HL-60 (cell line): ENCODE data around the gene SEH1L.
"Not testable (repeated sequence)": the region's sequence is repeated elsewhere in the genome, so short reads cannot be mapped to it uniquely, and the experiment has no call there.

ENCODE experiments used
- DNase-seq, 2 experiments: peaks; one replicate each; pipeline ENCODE4 v3.0.0-alpha.2; 2010 to 2020; ENCODE audit warnings: low read depth in 1 of 2, low spot score in 1 of 2
- H3K27ac ChIP-seq: fragments of 250-450 bp; sonication (Bioruptor Pico); replicated peaks from 2 replicates; pipeline ENCODE4 v1.5.1; 2020; ENCODE audit warnings: mild to moderate bottlenecking, moderate library complexity
- H3K27me3 ChIP-seq: fragments of 250-450 bp; sonication (Bioruptor Pico); 2 replicates; pipeline ENCODE4 v1.5.1; 2021; ENCODE audit warnings: mild to moderate bottlenecking, moderate library complexity; ENCODE audit not compliant: insufficient read depth, poor library complexity, severe bottlenecking
- H3K4me3 ChIP-seq: replicated peaks from 2 replicates; pipeline ENCODE4 v1.5.1; 2011; ENCODE audit warnings: mild to moderate bottlenecking, control low read depth, low read length; ENCODE audit not compliant: insufficient read depth
- CTCF ChIP-seq: IDR thresholded peaks from one replicate; pipeline ENCODE4 v1.5.1; 2011; ENCODE audit warnings: low read length, control low read depth, inconsistent platforms; ENCODE audit not compliant: insufficient read depth
- GABPA ChIP-seq: IDR thresholded peaks from 2 replicates; pipeline ENCODE4 v1.6.1; 2012; ENCODE audit warnings: low read depth
- POLR2AphosphoS5 ChIP-seq: IDR thresholded peaks from 2 replicates; pipeline ENCODE4 v1.6.1; 2012; ENCODE audit warnings: low read depth
- SPI1 ChIP-seq: IDR thresholded peaks from 2 replicates; pipeline ENCODE4 v1.6.1; 2012; ENCODE audit warnings: low read depth, mild to moderate bottlenecking, borderline replicate concordance
- TF ChIP-seq, protein P1 (sequence below): IDR thresholded peaks from 2 replicates; pipeline ENCODE4 v1.6.1; 2012; ENCODE audit warnings: low read depth; ENCODE audit not compliant: insufficient replicate concordance

Gene SEH1L

DNA sequence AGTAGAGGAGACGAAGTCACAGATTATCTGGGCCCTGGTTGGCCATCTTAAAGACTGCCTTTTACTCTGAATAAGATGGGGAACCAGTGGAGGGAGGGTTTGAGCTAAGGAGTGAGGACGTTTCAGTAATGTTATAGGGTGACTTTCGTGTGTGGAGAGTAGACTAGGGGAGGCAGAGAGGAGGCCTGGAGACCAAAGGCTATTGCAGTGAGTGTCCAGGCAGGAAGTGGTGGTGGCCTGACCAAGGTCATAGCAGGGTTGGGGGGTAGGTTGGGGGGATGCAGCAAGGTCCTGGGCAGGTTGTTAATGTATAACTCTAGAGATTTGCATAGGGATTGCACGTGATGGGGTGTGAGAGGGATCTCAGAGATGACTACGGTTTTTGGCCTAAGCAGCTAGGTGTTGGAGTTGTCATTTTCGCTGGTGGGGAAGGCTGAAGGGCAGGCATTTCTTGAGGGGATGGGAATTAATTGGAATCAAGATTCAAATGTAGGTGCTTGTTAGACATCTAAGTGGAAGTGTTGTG is 48.2 kb downstream of the SEH1L start:
- no peaks in the 10 kb centered on the region for H3K27me3 ChIP-seq
- no peak for DNase-seq
- H3K4me3 ChIP-seq: no peak overlapping the region
- no peak for TF ChIP-seq CTCF
- TF ChIP-seq GABPA: no peak
- TF ChIP-seq POLR2AphosphoS5: no peak
- TF ChIP-seq, protein P1, sequence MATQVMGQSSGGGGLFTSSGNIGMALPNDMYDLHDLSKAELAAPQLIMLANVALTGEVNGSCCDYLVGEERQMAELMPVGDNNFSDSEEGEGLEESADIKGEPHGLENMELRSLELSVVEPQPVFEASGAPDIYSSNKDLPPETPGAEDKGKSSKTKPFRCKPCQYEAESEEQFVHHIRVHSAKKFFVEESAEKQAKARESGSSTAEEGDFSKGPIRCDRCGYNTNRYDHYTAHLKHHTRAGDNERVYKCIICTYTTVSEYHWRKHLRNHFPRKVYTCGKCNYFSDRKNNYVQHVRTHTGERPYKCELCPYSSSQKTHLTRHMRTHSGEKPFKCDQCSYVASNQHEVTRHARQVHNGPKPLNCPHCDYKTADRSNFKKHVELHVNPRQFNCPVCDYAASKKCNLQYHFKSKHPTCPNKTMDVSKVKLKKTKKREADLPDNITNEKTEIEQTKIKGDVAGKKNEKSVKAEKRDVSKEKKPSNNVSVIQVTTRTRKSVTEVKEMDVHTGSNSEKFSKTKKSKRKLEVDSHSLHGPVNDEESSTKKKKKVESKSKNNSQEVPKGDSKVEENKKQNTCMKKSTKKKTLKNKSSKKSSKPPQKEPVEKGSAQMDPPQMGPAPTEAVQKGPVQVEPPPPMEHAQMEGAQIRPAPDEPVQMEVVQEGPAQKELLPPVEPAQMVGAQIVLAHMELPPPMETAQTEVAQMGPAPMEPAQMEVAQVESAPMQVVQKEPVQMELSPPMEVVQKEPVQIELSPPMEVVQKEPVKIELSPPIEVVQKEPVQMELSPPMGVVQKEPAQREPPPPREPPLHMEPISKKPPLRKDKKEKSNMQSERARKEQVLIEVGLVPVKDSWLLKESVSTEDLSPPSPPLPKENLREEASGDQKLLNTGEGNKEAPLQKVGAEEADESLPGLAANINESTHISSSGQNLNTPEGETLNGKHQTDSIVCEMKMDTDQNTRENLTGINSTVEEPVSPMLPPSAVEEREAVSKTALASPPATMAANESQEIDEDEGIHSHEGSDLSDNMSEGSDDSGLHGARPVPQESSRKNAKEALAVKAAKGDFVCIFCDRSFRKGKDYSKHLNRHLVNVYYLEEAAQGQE: no peak
- no peak for TF ChIP-seq SPI1
- no peak overlapping the region for H3K27ac ChIP-seq

- TF ChIP-seq POLR2AphosphoS5 (no peak), GABPA (no peak), SPI1 (no peak; the same call in 1 of the 2 replicates), CTCF (no peak)
- TF ChIP-seq, protein P1: no peak
- no peak for DNase-seq
- Histone ChIP-seq H3K27ac (no peak overlapping the region), H3K27me3 (no peaks in the 10 kb centered on the region), H3K4me3 (no peak overlapping the region)
Observed at GRCh38 chr18:12996661-12997292, 49.0 kb downstream of the SEH1L start.

DNA sequence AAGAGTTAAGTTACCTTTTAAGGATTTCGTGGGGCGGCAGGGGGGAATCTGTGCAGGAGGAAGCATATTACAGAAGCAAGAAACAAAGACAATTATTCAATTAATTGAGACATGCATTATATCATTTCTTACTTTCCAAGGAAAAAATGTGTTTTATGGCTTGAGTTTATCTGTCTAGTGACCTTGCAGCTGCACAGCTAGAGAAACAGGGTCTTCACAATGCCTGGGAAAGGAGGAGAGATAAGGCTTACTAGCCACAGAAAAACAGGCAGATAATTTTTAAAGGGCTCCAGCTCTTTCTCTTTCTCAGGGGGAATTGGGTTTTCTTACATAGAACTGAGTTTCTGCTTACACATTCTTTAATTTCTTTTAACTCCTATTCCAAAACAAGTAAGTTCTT is 49.5 kb downstream of the SEH1L start:
- H3K27ac ChIP-seq, H3K27me3 ChIP-seq, H3K4me3 ChIP-seq: not testable (repeated sequence)

DNA sequence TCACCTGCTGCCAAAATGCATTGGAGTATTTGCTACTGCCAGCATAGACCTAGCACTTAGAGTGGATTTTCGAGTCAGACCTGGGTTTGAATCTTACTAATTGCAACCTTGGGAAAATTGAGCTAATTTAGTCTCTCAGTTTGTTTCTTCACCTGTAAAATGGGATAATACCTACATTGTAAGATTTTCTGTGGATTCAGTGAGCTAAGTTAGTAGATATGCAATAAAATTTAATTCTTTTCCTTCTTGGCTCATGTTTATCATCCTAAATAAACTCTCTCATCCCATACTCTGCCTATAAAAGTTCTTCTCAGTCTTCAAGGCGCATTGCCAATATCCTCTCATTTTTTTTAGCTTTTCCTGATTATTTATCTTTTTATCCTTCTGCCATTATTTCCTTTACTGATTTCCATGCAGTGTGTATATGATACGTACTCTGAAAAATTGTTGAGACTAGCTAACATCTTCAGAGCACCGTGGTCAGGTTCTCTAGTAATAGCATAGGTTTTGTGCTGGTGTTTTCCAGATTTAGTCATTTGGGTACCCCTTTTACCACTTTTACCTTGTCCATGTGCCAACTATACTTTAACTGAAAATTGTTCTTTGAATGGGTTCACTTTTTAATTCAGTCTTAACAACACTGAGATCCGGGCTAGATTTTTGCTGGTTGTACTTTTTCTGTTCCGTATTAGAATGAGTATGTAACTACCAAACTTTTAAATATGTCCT is 50.7 kb downstream of the SEH1L start:
- H3K4me3 ChIP-seq: no peak overlapping the region
- TF ChIP-seq GABPA: no peak
- no peak for TF ChIP-seq POLR2AphosphoS5
- no peak for TF ChIP-seq SPI1
- TF ChIP-seq, protein P1: no peak
- TF ChIP-seq CTCF: no peak
- no peaks in the 10 kb centered on the region for H3K27me3 ChIP-seq
- no peak for DNase-seq
- H3K27ac ChIP-seq: no peak overlapping the region

More for the DNA sequence above, 49.5 kb downstream of the SEH1L start:
- not testable (repeated sequence) for DNase-seq
